Measurements from ENCODE around the gene SEMA6D.

Gene SEMA6D

GRCh38 chr15:47675735-47676134, 41.6 kb upstream of the SEMA6D start:
- POLR2A ChIA-PET, result no interaction called here
- CTCF ChIA-PET, result no interaction called here
- TF ChIP-seq, protein P1, sequence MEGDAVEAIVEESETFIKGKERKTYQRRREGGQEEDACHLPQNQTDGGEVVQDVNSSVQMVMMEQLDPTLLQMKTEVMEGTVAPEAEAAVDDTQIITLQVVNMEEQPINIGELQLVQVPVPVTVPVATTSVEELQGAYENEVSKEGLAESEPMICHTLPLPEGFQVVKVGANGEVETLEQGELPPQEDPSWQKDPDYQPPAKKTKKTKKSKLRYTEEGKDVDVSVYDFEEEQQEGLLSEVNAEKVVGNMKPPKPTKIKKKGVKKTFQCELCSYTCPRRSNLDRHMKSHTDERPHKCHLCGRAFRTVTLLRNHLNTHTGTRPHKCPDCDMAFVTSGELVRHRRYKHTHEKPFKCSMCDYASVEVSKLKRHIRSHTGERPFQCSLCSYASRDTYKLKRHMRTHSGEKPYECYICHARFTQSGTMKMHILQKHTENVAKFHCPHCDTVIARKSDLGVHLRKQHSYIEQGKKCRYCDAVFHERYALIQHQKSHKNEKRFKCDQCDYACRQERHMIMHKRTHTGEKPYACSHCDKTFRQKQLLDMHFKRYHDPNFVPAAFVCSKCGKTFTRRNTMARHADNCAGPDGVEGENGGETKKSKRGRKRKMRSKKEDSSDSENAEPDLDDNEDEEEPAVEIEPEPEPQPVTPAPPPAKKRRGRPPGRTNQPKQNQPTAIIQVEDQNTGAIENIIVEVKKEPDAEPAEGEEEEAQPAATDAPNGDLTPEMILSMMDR (IDR thresholded peaks at IDR 0.05; ENCODE audit: insufficient read depth, low read length, missing control alignments), result no peak
- no peak for DNase-seq (ENCODE audit: low read depth, low spot score)
- no peak overlapping the region for H3K4me3 ChIP-seq (ENCODE audit: low read depth, low read length)

GRCh38 chr15:47678040-47678439, 39.3 kb upstream of the SEMA6D start:
- CTCF ChIA-PET, result interaction anchor here (1.2 kb wide), 1 partner anchor 34 kb away, joined by 4 read pairs; no protein-coding TSS in a partner anchor
- H3K4me3 ChIP-seq (ENCODE audit: low read depth, low read length), result no peak overlapping the region
- TF ChIP-seq, protein P1 (IDR thresholded peaks at IDR 0.05; ENCODE audit: insufficient read depth, low read length, missing control alignments), result no peak
- DNase-seq (ENCODE audit: low read depth, low spot score), result no peak
- POLR2A ChIA-PET, result interaction anchor here (0.5 kb wide), 1 partner anchor 40 kb away, joined by 3 read pairs; no protein-coding TSS in a partner anchor

DNA sequence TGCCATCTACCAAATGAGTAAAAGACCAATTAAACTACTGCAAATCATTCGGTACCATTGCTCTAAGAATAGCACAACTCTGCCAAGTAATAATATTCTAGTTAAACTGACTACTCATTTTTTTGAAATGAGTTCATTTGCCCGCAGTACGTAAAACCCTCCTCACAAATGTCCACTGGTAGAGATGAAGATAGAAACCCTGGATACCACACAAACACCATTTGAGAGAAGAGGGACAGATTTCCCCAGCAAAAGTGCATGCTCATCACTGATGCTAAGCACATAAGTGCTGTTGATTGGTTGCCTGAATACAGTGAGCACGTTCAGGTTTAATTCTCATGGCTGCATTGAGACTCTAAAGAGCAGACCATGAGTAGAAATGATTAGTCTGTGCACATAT, 34.6 kb upstream of the SEMA6D start:
- no peak overlapping the region for H3K4me3 ChIP-seq (ENCODE audit: low read depth, low read length)
- POLR2A ChIA-PET, result no interaction called here
- no peak for DNase-seq (ENCODE audit: low read depth, low spot score)
- TF ChIP-seq, protein P1 (IDR thresholded peaks at IDR 0.05; ENCODE audit: insufficient read depth, low read length, missing control alignments), result no peak
- CTCF ChIA-PET, result no interaction called here

GRCh38 chr15:47685141-47685870, 32.0 kb upstream of the SEMA6D start:
- no peak for DNase-seq (ENCODE audit: low read depth, low spot score)
- H3K4me3 ChIP-seq (ENCODE audit: low read depth, low read length), result no peak overlapping the region
- POLR2A ChIA-PET, result no interaction called here
- CTCF ChIA-PET, result interaction anchor here (0.9 kb wide), 1 partner anchor 22 kb away, joined by 3 read pairs; no protein-coding TSS in a partner anchor
- TF ChIP-seq, protein P1 (IDR thresholded peaks at IDR 0.05; ENCODE audit: insufficient read depth, low read length, missing control alignments), result no peak

DNA sequence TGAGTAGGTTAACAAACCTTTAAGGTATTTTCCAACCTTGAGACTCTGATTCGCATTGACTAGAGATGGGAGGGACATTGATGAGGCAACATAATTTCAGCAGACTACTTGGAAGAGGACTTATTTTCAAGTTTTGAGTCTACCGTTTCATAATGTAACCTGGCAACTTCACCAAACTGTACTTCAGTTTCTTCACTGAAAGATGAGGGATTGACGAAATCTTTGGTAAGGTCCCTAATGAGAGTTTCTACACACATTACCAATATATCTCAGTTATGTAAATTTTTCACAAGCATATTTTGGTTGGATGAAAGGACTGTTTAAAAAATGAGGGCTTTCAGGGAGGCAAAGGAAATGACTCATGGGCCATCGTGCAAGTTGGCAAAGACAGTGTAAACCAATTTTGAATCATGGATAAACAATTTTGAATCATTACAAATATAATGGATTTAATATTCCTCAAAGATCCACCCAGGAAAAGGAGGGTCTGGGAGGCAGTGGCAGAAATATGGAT, 28.7 kb upstream of the SEMA6D start:
- CTCF ChIA-PET, result interaction anchor here (1.2 kb wide), 1 partner anchor 23 kb away, joined by 3 read pairs; no protein-coding TSS in a partner anchor

GRCh38 chr15:47689660-47690059, 27.6 kb upstream of the SEMA6D start:
- TF ChIP-seq, protein P1 (IDR thresholded peaks at IDR 0.05; ENCODE audit: insufficient read depth, low read length, missing control alignments), result no peak
- ChIA-PET POLR2A (no interaction called here), CTCF (interaction anchor here (1.2 kb wide), 1 partner anchor 22 kb away, joined by 3 read pairs; no protein-coding TSS in a partner anchor)
- no peak for DNase-seq (ENCODE audit: low read depth, low spot score)
- H3K4me3 ChIP-seq (ENCODE audit: low read depth, low read length), result no peak overlapping the region

More for the DNA sequence above, 28.7 kb upstream of the SEMA6D start:
- H3K4me3 ChIP-seq (ENCODE audit: low read depth, low read length), result no peak overlapping the region
- DNase-seq (ENCODE audit: low read depth, low spot score), result no peak
- TF ChIP-seq, protein P1 (IDR thresholded peaks at IDR 0.05; ENCODE audit: insufficient read depth, low read length, missing control alignments), result no peak
- POLR2A ChIA-PET, result no interaction called here

Data from AG04449 (cell line).